GM08714 (cell line): Measurements from ENCODE around the gene LIFR.

Experiments
- H3K4me3 ChIP-seq: fragments of 200-500 bp; sonication (Bioruptor generic); 2 replicates; pipeline ENCODE4 v1.5.1; 2014; ENCODE audit warnings: mild to moderate bottlenecking, low read length, inconsistent platforms
- ZNF274 ChIP-seq: IDR thresholded peaks from 2 replicates; pipeline ENCODE4 v1.6.1; 2012; ENCODE audit warnings: mild to moderate bottlenecking, low read depth, low read length

LIFR gene

GRCh38 chr5:38463634-38464521 is 92.6 kb downstream of the LIFR start:
- TF ChIP-seq ZNF274 = no peak
- no peak overlapping the region for H3K4me3 ChIP-seq

GRCh38 chr5:38462976-38463633 is 93.3 kb downstream of the LIFR start:
- no peak for TF ChIP-seq ZNF274
- H3K4me3 ChIP-seq = no peak overlapping the region

DNA sequence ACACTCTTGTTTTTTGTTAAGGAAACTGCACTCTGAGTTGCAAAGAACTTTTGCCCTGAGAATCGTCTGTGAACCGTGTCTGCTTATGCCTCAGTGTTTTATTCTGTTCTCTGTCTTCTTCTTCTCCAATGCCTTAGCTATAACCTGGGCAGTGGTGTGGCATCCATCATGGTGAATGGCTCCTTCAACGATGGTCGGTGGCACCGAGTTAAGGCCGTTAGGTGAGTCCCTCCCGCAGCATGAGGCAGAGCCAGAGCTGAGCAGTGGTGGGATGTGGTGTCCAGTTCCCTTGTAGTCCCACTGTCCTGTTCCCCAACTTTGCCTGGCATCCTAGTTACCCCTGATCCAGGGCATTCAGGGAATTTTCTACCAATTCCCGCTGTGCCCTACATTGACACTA is 98.3 kb downstream of the LIFR start:
- TF ChIP-seq ZNF274 = no peak

GRCh38 chr5:38456657-38457399 is 99.6 kb downstream of the LIFR start:
- no peak overlapping the region for H3K4me3 ChIP-seq
- no peak for TF ChIP-seq ZNF274

More for the DNA sequence above, 98.3 kb downstream of the LIFR start:
- H3K4me3 ChIP-seq = no peak overlapping the region

DNA sequence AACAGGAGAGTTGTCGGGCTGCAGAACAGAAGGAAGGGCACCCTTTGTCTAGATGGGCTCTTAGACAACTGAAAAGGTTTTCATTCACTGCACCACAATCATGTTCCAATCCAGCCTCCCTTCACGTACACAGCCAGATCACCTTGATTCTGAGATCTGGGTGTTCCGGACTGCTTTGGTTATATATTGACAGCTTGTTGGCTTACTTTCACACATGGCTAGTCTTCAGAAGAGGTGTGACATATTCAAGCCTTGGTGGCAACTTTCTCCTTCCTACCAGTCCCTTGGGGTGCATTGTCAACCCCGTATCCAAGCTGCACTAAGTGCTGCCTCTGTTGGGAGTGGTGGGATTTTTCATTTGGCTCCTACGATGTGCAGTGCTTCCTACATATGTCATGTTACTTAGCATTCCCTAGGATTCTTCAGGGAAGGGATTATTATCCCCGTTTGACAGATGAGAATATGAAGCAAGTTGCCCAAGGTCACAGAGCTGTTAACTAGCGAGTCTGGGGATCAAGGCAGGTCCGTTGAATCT is 100.6 kb downstream of the LIFR start:
- no peak overlapping the region for H3K4me3 ChIP-seq
- TF ChIP-seq ZNF274 = no peak

DNA sequence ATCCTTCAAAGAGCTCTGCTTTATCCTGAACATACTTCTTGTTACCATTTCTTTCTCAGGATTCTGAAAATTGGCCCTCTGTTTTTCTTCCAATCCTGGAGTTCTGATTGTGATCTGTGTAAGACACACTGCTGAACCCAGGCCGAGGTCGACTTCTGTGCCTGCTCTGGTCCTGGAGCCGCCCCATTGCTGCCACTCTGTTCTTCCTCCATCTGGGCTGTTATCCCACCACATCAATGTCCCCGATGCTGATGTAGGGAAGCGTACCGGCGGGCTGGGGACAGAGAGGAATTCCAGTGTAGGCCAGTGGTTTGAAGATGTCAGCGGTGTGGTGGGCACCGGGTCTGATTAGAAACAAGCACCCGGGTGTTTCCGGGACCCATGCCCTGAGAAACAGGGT is 102.5 kb downstream of the LIFR start:
- TF ChIP-seq ZNF274 = no peak
- H3K4me3 ChIP-seq = no peak overlapping the region

DNA sequence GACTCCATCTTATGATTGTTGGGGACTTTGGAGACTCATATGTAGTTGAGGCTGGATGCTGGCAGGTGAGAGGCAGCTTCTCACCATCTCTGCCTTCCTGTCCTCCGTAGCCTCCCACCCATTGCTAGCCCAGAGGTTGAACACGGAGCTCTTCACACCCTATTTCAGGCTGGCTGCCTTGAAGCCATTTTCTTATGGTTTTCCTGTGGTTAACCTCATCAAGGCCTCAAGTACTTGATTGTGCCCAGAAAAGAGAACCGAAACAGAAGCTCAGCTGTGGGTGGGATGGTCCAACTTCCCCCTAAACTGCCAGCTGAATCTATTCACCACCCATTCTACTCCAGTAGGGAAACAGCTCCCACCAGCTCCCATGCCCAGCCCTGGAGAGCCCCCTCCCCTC is 102.9 kb downstream of the LIFR start:
- no peak overlapping the region for H3K4me3 ChIP-seq
- TF ChIP-seq ZNF274 = no peak

DNA sequence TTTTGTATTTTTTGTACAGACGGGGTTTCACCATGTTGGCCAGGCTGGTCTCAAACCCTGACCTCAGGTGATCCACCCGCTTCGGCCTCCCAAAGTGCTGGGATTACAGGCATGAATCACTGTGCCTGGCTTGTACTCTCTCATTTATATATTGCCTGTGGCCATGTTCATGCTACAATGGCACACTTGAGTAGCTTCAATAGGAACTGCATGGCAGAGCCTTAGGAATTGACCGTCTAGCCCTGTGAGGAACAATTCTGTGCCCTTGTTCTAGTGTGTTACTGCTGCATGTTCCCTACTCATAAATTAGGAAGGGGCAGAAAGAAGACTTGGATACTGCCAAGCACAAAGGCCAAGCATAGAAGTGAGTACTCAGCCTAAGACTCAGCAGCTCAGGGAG is 104.2 kb downstream of the LIFR start:
- H3K4me3 ChIP-seq = no peak overlapping the region
- no peak for TF ChIP-seq ZNF274

DNA sequence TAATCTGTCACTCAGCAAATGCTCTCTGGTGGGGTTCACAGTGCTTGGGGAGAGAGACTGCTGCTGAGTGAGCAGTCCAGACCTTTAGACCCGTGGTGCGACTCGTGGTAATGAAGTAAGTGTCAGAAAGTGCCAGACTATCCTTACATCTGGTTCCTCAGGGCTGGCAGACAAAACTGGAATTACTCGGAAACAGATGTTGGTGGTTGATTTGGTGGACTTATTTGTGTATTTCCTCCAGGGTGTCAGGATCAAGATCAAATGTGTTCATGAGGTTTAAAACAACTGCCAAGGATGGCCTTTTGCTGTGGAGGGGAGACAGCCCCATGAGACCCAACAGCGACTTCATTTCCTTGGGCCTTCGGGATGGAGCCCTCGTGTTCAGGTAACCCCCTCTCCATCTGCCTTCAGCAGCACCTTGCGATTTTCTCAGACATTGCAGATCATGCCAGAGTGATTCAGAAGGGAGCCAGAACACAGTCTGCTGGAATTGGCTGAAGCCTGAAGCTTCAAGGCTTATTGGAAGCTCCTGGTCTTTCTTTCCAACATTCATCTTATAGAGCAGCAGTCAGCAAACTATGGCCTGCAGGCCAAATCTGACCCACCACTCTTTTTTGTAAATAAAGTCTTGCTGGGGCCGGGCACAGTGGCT is 105.2 kb downstream of the LIFR start:
- no peak overlapping the region for H3K4me3 ChIP-seq
- no peak for TF ChIP-seq ZNF274

GRCh38 chr5:38450627-38451026 is 105.8 kb downstream of the LIFR start:
- TF ChIP-seq ZNF274 = no peak
- H3K4me3 ChIP-seq = no peak overlapping the region

DNA sequence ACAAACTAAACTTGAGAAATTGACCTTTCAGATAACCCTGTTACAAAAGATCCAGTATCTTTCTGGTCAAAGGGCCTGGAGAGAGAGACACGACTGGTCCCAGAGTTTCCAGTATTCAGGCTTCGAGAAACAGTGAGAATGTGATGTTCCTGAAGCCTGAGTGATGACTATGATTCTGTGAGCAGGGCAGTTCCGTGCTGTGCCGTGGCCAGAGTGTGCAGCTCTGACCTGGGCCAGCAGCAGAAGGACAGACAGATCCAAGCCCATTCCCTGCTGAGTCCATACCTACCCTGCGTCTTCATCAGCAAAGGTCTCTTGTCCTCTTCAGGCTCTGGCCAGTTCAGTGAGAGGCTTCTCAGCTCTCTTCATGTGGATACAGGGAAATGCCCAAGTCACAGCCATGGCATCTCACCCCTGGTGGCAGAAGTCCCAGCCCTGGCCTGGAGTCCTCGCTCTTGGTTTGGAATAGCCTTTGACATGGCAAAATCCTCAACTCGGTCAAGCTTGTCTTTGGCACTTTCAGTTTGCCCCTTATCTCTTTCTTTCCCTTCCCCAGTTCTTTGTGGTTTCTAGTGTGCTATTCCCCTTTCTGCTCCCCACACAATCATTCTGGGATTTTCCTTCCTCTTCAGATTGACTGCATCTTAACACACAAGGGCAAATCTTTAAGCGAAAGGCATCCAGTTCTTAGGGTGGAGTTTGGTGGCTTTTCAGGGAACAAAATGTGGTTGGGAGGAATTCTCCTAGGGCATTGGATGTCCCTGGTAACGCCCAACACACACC is 107.7 kb downstream of the LIFR start:
- no peak overlapping the region for H3K4me3 ChIP-seq
- no peak for TF ChIP-seq ZNF274

DNA sequence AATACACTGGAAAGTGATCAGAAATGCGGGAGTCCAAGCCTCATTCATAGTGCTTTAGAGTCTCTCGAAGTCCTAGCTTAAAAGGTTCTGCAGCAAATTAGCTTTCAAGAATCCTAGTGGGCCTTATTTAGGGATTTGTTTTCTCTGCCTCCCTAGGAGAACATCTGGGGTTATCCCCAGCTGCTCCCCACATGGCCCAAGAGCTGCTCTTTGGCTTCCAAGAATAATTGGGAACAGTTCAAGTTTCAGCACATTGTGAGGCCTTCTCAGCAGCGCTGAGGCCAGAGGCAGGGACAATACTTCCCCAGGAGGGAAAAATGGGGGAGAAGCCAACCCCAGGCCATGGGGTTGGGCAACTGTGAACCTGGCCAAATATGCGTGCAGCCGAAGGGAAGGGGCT is 108.7 kb downstream of the LIFR start:
- TF ChIP-seq ZNF274 = no peak

DNA sequence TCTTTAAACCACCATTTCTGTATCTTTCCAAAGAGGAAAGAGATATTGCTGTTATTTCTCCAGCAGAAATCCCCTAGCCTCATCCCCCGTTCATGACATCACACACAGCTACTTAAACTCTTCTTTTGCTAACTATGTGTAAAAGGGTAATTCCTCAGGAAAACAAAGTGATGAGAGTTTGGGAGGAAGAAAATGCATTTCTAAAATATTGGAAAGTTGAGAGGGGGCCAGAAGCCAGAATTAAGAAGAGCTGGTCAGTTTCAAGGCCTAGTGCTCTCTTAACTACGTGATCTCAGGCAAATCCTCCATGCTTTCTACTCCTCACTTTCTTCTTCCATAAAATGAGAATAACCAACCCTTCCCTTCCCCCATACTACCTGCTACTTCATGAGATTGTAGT is 109.4 kb downstream of the LIFR start:
- no peak overlapping the region for H3K4me3 ChIP-seq
- TF ChIP-seq ZNF274 = no peak

More for the DNA sequence above, 108.7 kb downstream of the LIFR start:
- H3K4me3 ChIP-seq = no peak overlapping the region
